ENCODE measurements around the gene DCTPP1. TPM values are rescaled to one million over a fixed set of nuclear protein-coding genes. Genes with fewer than 3 reads are reported as not detected.

Gene DCTPP1
- total and polyA plus RNA-seq, 2 donors (not counting 3 experiments of a cell fraction or from before 2014, with no cell fraction given), result 68.0 to 88.6 TPM

GRCh38 chr16:30458561-30459394, 28.9 kb upstream of the DCTPP1 start:
- H3K4me2 ChIP-seq (ENCODE audit: insufficient read depth, low read length), result no peak overlapping the region
- no peaks in the 10 kb centered on the region for H4K20me1 ChIP-seq (replicated peaks; ENCODE audit: control insufficient read depth, extremely low read depth, insufficient read depth, low read length)
- no peak overlapping the region for H3K27ac ChIP-seq (ENCODE audit: insufficient read depth, low read depth, low read length)
- no peak for FAIRE-seq
- H3K36me3 ChIP-seq (ENCODE audit: control insufficient read depth in 2 of 2, extremely low read depth in 1 of 2, insufficient read depth in 2 of 2, low read length in 2 of 2), result no peaks in the 10 kb centered on the region
- no peak overlapping the region for H3K4me3 ChIP-seq (replicated peaks in 1 of 3; ENCODE audit: insufficient read depth in 1 of 3, low read depth in 1 of 3, low read length in 3 of 3)
- dilution Hi-C loops (cut with MboI; ENCODE audit: extremely low pct_ligation_motif_present, low sequenced_read_pairs) (no loop called here), intact Hi-C loops (cut with micrococcal nuclease) (loop anchor here (5.0 kb wide), 1 partner anchor 59 kb away; no protein-coding TSS in a partner anchor)
- peaks cover 0 to 5% of the 10 kb centered on the region in 2 experiments for H3K27me3 ChIP-seq (ENCODE audit: control insufficient read depth in 2 of 2, insufficient read depth in 2 of 2, low read length in 2 of 2)
- H3K4me1 ChIP-seq (ENCODE audit: control insufficient read depth, extremely low read depth, insufficient read depth, low read length), result no peaks in the 10 kb centered on the region
- H3K9me1 ChIP-seq (replicated peaks; ENCODE audit: control insufficient read depth, extremely low read depth, insufficient read depth, low read length), result no peaks in the 10 kb centered on the region
- no peaks in the 10 kb centered on the region for H3K9me3 ChIP-seq (replicated peaks; ENCODE audit: control insufficient read depth, insufficient read depth, low read length)
- no TSS peak for BruUV-seq (replicated peaks)
- TF ChIP-seq EZH2 (IDR thresholded peaks at IDR 0.05; ENCODE audit: borderline replicate concordance, low read depth, low read length, severe bottlenecking), result no peak
- no peak for TF ChIP-seq MYC (IDR thresholded peaks at IDR 0.05; ENCODE audit: low read depth, low read length)
- TF ChIP-seq, protein P1, sequence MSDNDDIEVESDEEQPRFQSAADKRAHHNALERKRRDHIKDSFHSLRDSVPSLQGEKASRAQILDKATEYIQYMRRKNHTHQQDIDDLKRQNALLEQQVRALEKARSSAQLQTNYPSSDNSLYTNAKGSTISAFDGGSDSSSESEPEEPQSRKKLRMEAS (IDR thresholded peaks at IDR 0.05; ENCODE audit: insufficient read depth, insufficient read length), result no peak
- TF ChIP-seq CTCF (IDR thresholded peaks at IDR 0.05; ENCODE audit: extremely low read depth in 1 of 2, insufficient read depth in 1 of 2, low read depth in 1 of 2, low read length in 2 of 2), result no peak
- no peak overlapping the region for H2AFZ ChIP-seq (ENCODE audit: low read depth, low read length)
- no peak for DNase-seq (ENCODE audit: low read depth, low spot score)
- H3K9ac ChIP-seq (replicated peaks; ENCODE audit: extremely low read depth, insufficient read depth, low read length), result no peak overlapping the region
- no peaks in the 10 kb centered on the region for H3K79me2 ChIP-seq (ENCODE audit: control insufficient read depth, insufficient read depth, low read length)
- ChIA-PET POLR2A (interaction anchor here (0.7 kb wide), 1 partner anchor 60 kb away, joined by 3 read pairs; no protein-coding TSS in a partner anchor), CTCF (no interaction called here)

Measured in endothelial cell of umbilical vein (primary cell).